D721Med (cell line): ENCODE data around the gene AGPAT3.

Experiments
- DNase-seq: peaks from one replicate; pipeline ENCODE4 v3.0.0; 2011; ENCODE audit warnings: low spot score; ENCODE audit not compliant: insufficient read length
- FAIRE-seq: peaks from 2 replicates; lab custom pipeline; 2011; peaks lifted over from hg19 to GRCh38; lab: Jason Lieb, UNC
- CTCF ChIP-seq: IDR thresholded peaks from 2 replicates; pipeline ENCODE4 v1.5.1; 2012; ENCODE audit warnings: mild to moderate bottlenecking, control low read depth; ENCODE audit not compliant: insufficient read depth; ENCODE audit errors: missing control alignments

The AGPAT3 gene

DNA sequence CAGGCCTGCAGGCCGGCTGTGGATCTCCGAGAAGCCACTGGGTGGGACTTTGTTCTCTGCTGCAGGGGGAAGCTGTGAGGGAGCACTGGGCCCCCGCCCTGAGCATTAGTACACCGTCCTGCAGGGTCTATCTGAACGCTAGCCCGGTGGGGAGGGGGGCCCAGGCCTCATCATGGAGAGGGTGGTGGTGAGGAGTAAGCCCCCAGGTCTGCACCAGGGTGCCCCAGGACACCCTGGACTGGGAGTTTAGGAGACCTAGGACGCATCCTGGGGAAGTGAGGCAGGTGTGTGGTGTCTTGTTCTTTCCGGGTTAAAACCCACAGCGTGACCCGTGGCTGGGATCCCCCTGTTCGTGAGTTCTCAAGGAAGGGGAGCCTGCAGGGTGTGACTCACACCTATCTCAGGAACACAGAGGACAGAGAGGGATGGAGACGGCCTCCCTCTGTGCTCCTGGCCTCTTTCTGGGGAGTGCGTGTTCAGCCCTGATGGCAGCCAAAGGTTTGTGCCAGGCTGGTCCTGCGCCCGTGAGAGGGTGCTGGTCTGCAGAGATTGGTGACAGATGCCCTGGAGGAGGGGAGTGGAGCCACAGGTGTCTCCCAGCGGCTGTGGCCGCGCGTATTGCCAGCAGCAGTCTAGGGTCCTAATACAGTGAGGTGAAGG, 44.8 kb downstream of the AGPAT3 start:
- FAIRE-seq = no peak
- TF ChIP-seq CTCF = no peak
- no peak for DNase-seq

- no peak for TF ChIP-seq CTCF
- FAIRE-seq (no peak), DNase-seq (no peak)
Measured at GRCh38 chr21:43910460-43910859, 45.4 kb downstream of the AGPAT3 start.

DNA sequence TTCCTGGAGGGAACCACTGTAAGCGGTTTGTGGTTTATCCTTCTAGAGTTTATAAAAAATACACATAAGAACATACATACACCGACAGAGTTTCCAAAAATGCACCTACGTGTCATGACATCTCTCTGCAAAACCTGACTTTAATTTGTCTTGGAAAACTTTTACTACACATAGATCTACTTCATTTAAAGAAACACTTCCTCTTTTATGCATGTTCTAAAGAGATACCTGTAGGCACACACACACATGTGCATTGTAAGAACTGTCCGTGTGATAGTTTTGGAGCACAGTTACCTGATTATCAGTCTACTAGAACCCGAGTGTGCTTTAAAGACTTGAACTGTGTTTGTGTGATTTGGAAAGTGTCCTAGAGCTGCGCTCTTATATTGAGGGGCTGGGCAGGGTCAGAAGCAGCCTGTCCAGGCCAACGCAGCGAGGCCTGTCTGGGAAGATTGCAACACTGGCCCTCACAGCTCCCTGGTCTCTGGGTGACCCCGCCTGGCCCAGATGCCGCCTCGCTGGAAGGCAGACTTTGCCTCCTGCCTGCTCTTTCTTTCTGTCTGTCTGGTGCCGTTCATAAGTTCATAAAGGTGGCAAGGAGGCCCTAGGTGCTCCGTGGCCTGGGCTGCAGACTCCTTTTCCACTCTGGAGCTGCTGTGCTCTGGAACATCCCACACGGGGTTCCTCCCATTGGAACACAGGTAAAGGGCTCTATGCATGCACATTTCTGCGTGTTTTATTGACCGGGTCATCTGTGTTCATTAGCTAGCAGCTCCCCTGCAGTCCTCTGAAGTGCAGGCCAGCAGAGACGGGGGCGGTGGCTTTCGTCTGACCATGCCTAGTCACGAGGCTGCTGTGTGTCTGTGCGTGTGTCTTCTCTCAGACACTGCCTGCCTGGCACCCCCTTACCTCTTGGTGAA, 46.3 kb downstream of the AGPAT3 start:
- TF ChIP-seq CTCF = no peak
- no peak for DNase-seq
- FAIRE-seq = no peak

GRCh38 chr21:43911935-43912487, 47.0 kb downstream of the AGPAT3 start:
- no peak for DNase-seq
- TF ChIP-seq CTCF = no peak
- FAIRE-seq = no peak

GRCh38 chr21:43912500-43912899, 47.5 kb downstream of the AGPAT3 start:
- FAIRE-seq (no peak), DNase-seq (no peak)
- no peak for TF ChIP-seq CTCF

GRCh38 chr21:43912910-43913309, 47.9 kb downstream of the AGPAT3 start:
- DNase-seq (no peak), FAIRE-seq (no peak)
- TF ChIP-seq CTCF = no peak
